ENCODE data around the gene PLEKHA6. TPM values are rescaled to one million over a fixed set of nuclear protein-coding genes. Genes with fewer than 3 reads are reported as not detected.

Gene PLEKHA6
- total and polyA plus RNA-seq, 2 of the 4 experiments (the other 2 are of a cell fraction): 8.2 to 19.9 TPM

DNA sequence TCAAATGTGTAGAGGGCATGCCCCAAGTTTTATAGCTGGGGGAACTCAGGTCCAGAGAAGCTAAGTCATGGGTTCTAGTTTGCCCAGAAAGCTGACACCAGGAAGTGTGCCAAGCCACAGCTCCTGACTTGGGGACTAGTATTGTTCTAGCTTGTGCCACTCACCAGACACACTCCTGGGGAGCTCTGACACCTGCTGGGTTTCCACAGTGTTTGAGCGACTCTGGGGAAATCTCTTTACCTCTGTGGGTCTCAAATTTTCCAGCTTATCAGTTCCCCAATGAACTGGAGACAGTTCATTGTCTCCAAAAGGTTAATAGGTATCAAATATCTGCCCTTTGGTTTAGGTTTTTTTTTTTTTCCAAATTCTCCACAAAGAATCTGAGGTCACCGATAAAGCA lies 167.7 kb downstream of the PLEKHA6 start:
- no peaks in the 10 kb centered on the region for H3K9me3 ChIP-seq (ENCODE audit: control insufficient read depth, insufficient read depth, low read length)
- 86% methylated on average over 1 of the region's 2 CpGs; no CpG with 5 or more reads in 1 of the 2 experiments for WGBS, 2 experiments (ENCODE audit: extremely low coverage in 2 of 2, insufficient read length in 1 of 2)
- ATAC-seq (ENCODE audit: low read depth) (no peak), DNase-seq (no peak)
- no peak overlapping the region for H3K4ac ChIP-seq (ENCODE audit: low read depth, low read length)
- H4K8ac ChIP-seq (ENCODE audit: low read depth in 2 of 2, low read length in 2 of 2): no peak overlapping the region
- H3K27me3 ChIP-seq (ENCODE audit: control insufficient read depth, insufficient read depth, low read length): peaks cover 3% of the 10 kb centered on the region; the same call in 1 of the 2 replicates
- H3K56ac ChIP-seq (ENCODE audit: extremely low read depth, insufficient read depth, low read length): no peak overlapping the region
- H4K5ac ChIP-seq (ENCODE audit: low read depth, low read length): no peak overlapping the region
- H3K23ac ChIP-seq (ENCODE audit: low read depth, low read length): no peak overlapping the region
- H3K9me1 ChIP-seq (ENCODE audit: insufficient read depth, low read length): peaks cover 22% of the 10 kb centered on the region
- no peak overlapping the region for H3K18ac ChIP-seq (ENCODE audit: low read depth, low read length)
- no peak overlapping the region for H3K4me2 ChIP-seq (ENCODE audit: low read depth, low read length)
- peak overlapping the region; percentile 15; the same call in 1 of the 2 replicates for H2BK120ac ChIP-seq (ENCODE audit: low read depth, low read length)
- H2AK9ac ChIP-seq (replicated peaks; ENCODE audit: low read depth, low read length, poor library complexity): no peak overlapping the region
- peaks cover 28% of the 10 kb centered on the region for H3K4me1 ChIP-seq (ENCODE audit: control insufficient read depth, insufficient read depth, low read length)
- intact Hi-C loops (cut with micrococcal nuclease): no loop called here
- in situ Hi-C loops (cut with MboI; ENCODE audit: low sequenced_read_pairs): no loop called here
- no peak overlapping the region for H3K4me3 ChIP-seq (ENCODE audit: insufficient read depth, low read depth, low read length)
- dilution Hi-C loops (cut with HindIII; ENCODE audit: low sequenced_read_pairs, unreplicated experiment): no loop called here
- BruUV-seq (replicated peaks): no TSS peak
- peaks cover 6 to 20% of the 10 kb centered on the region in 2 experiments; a peak in 3 of 4 replicates for H3K79me1 ChIP-seq (ENCODE audit: low read depth in 1 of 2, low read length in 2 of 2)
- no peak overlapping the region for H3K14ac ChIP-seq (replicated peaks; ENCODE audit: low read depth, low read length)
- TF ChIP-seq RAD21 (IDR thresholded peaks at IDR 0.05; ENCODE audit: low read length) (no peak), RFX5 (IDR thresholded peaks at IDR 0.05; ENCODE audit: low read depth, low read length) (no peak), POLR2A (IDR thresholded peaks at IDR 0.05; ENCODE audit: low read depth, low read length) (no peak), MAFK (IDR thresholded peaks at IDR 0.05; ENCODE audit: low read depth, low read length) (no peak), BHLHE40 (IDR thresholded peaks at IDR 0.05; ENCODE audit: low read depth, low read length) (no peak), FOS (IDR thresholded peaks at IDR 0.05; ENCODE audit: low read depth, low read length) (no peak), SMC3 (IDR thresholded peaks at IDR 0.05; ENCODE audit: low read depth, low read length) (no peak), NFE2L2 (IDR thresholded peaks at IDR 0.05; ENCODE audit: low read depth, low read length) (no peak), MXI1 (IDR thresholded peaks at IDR 0.05; ENCODE audit: borderline replicate concordance, low read depth, low read length) (no peak), CHD1 (IDR thresholded peaks at IDR 0.05; ENCODE audit: low read depth, low read length) (no peak), CEBPB (IDR thresholded peaks at IDR 0.05; ENCODE audit: low read depth, low read length) (no peak), RCOR1 (IDR thresholded peaks at IDR 0.05; ENCODE audit: insufficient replicate concordance, low read length) (no peak), MAZ (IDR thresholded peaks at IDR 0.05; ENCODE audit: borderline replicate concordance, low read depth, low read length) (no peak)
- TF ChIP-seq, protein P1, sequence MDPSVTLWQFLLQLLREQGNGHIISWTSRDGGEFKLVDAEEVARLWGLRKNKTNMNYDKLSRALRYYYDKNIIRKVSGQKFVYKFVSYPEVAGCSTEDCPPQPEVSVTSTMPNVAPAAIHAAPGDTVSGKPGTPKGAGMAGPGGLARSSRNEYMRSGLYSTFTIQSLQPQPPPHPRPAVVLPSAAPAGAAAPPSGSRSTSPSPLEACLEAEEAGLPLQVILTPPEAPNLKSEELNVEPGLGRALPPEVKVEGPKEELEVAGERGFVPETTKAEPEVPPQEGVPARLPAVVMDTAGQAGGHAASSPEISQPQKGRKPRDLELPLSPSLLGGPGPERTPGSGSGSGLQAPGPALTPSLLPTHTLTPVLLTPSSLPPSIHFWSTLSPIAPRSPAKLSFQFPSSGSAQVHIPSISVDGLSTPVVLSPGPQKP (IDR thresholded peaks at IDR 0.05; ENCODE audit: borderline replicate concordance, low read depth, low read length): no peak
- TF ChIP-seq, protein P2, sequence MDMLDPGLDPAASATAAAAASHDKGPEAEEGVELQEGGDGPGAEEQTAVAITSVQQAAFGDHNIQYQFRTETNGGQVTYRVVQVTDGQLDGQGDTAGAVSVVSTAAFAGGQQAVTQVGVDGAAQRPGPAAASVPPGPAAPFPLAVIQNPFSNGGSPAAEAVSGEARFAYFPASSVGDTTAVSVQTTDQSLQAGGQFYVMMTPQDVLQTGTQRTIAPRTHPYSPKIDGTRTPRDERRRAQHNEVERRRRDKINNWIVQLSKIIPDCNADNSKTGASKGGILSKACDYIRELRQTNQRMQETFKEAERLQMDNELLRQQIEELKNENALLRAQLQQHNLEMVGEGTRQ (IDR thresholded peaks at IDR 0.05; ENCODE audit: low read depth, low read length): no peak
- TF ChIP-seq, protein P3, sequence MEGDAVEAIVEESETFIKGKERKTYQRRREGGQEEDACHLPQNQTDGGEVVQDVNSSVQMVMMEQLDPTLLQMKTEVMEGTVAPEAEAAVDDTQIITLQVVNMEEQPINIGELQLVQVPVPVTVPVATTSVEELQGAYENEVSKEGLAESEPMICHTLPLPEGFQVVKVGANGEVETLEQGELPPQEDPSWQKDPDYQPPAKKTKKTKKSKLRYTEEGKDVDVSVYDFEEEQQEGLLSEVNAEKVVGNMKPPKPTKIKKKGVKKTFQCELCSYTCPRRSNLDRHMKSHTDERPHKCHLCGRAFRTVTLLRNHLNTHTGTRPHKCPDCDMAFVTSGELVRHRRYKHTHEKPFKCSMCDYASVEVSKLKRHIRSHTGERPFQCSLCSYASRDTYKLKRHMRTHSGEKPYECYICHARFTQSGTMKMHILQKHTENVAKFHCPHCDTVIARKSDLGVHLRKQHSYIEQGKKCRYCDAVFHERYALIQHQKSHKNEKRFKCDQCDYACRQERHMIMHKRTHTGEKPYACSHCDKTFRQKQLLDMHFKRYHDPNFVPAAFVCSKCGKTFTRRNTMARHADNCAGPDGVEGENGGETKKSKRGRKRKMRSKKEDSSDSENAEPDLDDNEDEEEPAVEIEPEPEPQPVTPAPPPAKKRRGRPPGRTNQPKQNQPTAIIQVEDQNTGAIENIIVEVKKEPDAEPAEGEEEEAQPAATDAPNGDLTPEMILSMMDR (conservative IDR thresholded peaks at IDR 0.05; ENCODE audit: low read depth, low read length): no peak
- H3K9ac ChIP-seq (ENCODE audit: low read depth, low read length): no peak overlapping the region
- no peak overlapping the region for H4K91ac ChIP-seq (ENCODE audit: insufficient read depth, low read depth, low read length)
- no peaks in the 10 kb centered on the region for H4K20me1 ChIP-seq (ENCODE audit: insufficient read depth, low read length)
- no peak overlapping the region for H2AFZ ChIP-seq (replicated peaks; ENCODE audit: low read length, poor library complexity)
- 0 out of 2 replicates have a peak overlapping the region, but pooled peaks have one; percentile 20 for H2AK5ac ChIP-seq (ENCODE audit: low read depth, low read length)
- no peak overlapping the region for H2BK5ac ChIP-seq (ENCODE audit: low read depth, low read length, poor library complexity, severe bottlenecking)
- no peak overlapping the region for H3K27ac ChIP-seq (ENCODE audit: insufficient read depth, low read length)
- H3K36me3 ChIP-seq (ENCODE audit: control insufficient read depth, insufficient read depth, low read length): no peaks in the 10 kb centered on the region
- POLR2A ChIA-PET (ENCODE audit: unreplicated experiment): no interaction called here
- H2BK15ac ChIP-seq (ENCODE audit: low read depth, low read length): no peak overlapping the region
- CTCF ChIA-PET: interaction anchor here (0.6 kb wide), 1 partner anchor 167 kb away, joined by 5 read pairs; no protein-coding TSS in a partner anchor
- no peak overlapping the region for H2BK20ac ChIP-seq (ENCODE audit: low read depth, low read length)

Measured in IMR-90 (cell line).